HG03066 (cell line): ENCODE results near the gene NPHP4.

Experiments
- ATAC-seq: cut with Tn5 transposase; IDR thresholded peaks from one replicate; pipeline ENCODE4 v1.9.1; 2021; ENCODE audit warnings: low read depth; ENCODE audit not compliant: unreplicated experiment

Gene NPHP4

GRCh38 chr1:5839881-5840550 lies 152.2 kb downstream of the NPHP4 start:
- ATAC-seq: no peak

GRCh38 chr1:5839161-5839880 lies 152.9 kb downstream of the NPHP4 start:
- no peak for ATAC-seq

GRCh38 chr1:5837976-5838653 lies 154.1 kb downstream of the NPHP4 start:
- no peak for ATAC-seq

- no peak for ATAC-seq
Observed at GRCh38 chr1:5836776-5837440, 155.3 kb downstream of the NPHP4 start.

- no peak for ATAC-seq
Observed at GRCh38 chr1:5835179-5835562, 157.1 kb downstream of the NPHP4 start.

- ATAC-seq: no peak
Observed at GRCh38 chr1:5834477-5835178, 157.6 kb downstream of the NPHP4 start.

GRCh38 chr1:5833911-5834310 lies 158.3 kb downstream of the NPHP4 start:
- ATAC-seq: no peak

- no peak for ATAC-seq
Observed at GRCh38 chr1:5832916-5833895, 159.0 kb downstream of the NPHP4 start.

GRCh38 chr1:5831600-5832335 lies 160.5 kb downstream of the NPHP4 start:
- ATAC-seq: no peak

- no peak for ATAC-seq
Observed at GRCh38 chr1:5830771-5831599, 161.2 kb downstream of the NPHP4 start.

- no peak for ATAC-seq
Observed at GRCh38 chr1:5829414-5829813, 162.8 kb downstream of the NPHP4 start.

GRCh38 chr1:5828308-5828935 lies 163.8 kb downstream of the NPHP4 start:
- no peak for ATAC-seq

- ATAC-seq: no peak
Observed at GRCh38 chr1:5827516-5827915, 164.7 kb downstream of the NPHP4 start.

GRCh38 chr1:5826601-5827000 lies 165.6 kb downstream of the NPHP4 start:
- no peak for ATAC-seq

- ATAC-seq: no peak
Observed at GRCh38 chr1:5822726-5823125, 169.5 kb downstream of the NPHP4 start.

GRCh38 chr1:5822266-5822665 lies 170.0 kb downstream of the NPHP4 start:
- ATAC-seq: no peak

GRCh38 chr1:5821540-5822176 lies 170.6 kb downstream of the NPHP4 start:
- no peak for ATAC-seq
